C4-2B (cell line): ENCODE results near the gene SLC22A12.

ENCODE experiments used
- CTCF ChIP-seq: fragments of 450-650 bp; conservative IDR thresholded peaks from 2 replicates; pipeline ENCODE4 v1.5.1; 2017; ENCODE audit warnings: mild to moderate bottlenecking
- ZFX ChIP-seq: fragments of 450-650 bp; IDR thresholded peaks from 2 replicates; pipeline ENCODE4 v1.6.1; 2017

- TF ChIP-seq CTCF (no peak), ZFX (no peak)
Measured at GRCh38 chr11:64561984-64562722, 28.9 kb upstream of the SLC22A12 start.
